ENCODE results near the gene AHI1.

AHI1 gene

GRCh38 chr6:135434095-135434494 is 63.4 kb downstream of the AHI1 start:
- POLR2A ChIA-PET = no interaction called here
- peak; percentile 13 for DNase-seq (ENCODE audit: extremely low spot score)
- no peak for TF ChIP-seq CTCF (IDR thresholded peaks at IDR 0.05; ENCODE audit: control extremely low read depth, extremely low read depth, low read depth, missing control alignments)
- CTCF ChIA-PET = interaction anchor here (1.4 to 1.6 kb wide), 3 partner anchors 10 to 287 kb away, joined by 3 to 7 read pairs (median 3); no protein-coding TSS in a partner anchor

GRCh38 chr6:135428078-135428477 is 69.5 kb downstream of the AHI1 start:
- DNase-seq (ENCODE audit: extremely low spot score) = no peak
- POLR2A ChIA-PET = no interaction called here
- CTCF ChIA-PET = interaction anchor here (1.1 kb wide), 1 partner anchor 10 kb away, joined by 3 read pairs; no protein-coding TSS in a partner anchor
- no peak for TF ChIP-seq CTCF (IDR thresholded peaks at IDR 0.05; ENCODE audit: control extremely low read depth, extremely low read depth, low read depth, missing control alignments)

- CTCF ChIA-PET = no interaction called here
- POLR2A ChIA-PET = no interaction called here
- TF ChIP-seq CTCF (IDR thresholded peaks at IDR 0.05; ENCODE audit: control extremely low read depth, extremely low read depth, low read depth, missing control alignments) = no peak
- DNase-seq (ENCODE audit: extremely low spot score) = no peak
These were observed 70.7 kb downstream of the AHI1 start for GRCh38 chr6:135426833-135427232.

GRCh38 chr6:135424385-135424784 is 73.2 kb downstream of the AHI1 start:
- CTCF ChIA-PET = interaction anchor here (0.7 to 3.3 kb wide), 11 partner anchors 8 to 484 kb away, joined by 3 to 17 read pairs (median 4); no protein-coding TSS in a partner anchor
- POLR2A ChIA-PET = no interaction called here
- DNase-seq (ENCODE audit: extremely low spot score) = no peak
- no peak for TF ChIP-seq CTCF (IDR thresholded peaks at IDR 0.05; ENCODE audit: control extremely low read depth, extremely low read depth, low read depth, missing control alignments)

GRCh38 chr6:135423649-135424128 is 73.9 kb downstream of the AHI1 start:
- peak; percentile 59 for TF ChIP-seq CTCF (IDR thresholded peaks at IDR 0.05; ENCODE audit: control extremely low read depth, extremely low read depth, low read depth, missing control alignments)
- peak; percentile 40 for DNase-seq (ENCODE audit: extremely low spot score)
- POLR2A ChIA-PET = no interaction called here
- CTCF ChIA-PET = interaction anchor here (0.7 to 3.3 kb wide), 28 partner anchors 8 to 483 kb away, joined by 3 to 17 read pairs (median 4); partner anchors contain the start of gene HBS1L

GRCh38 chr6:135419162-135419561 is 78.4 kb downstream of the AHI1 start:
- DNase-seq (ENCODE audit: extremely low spot score) = no peak
- no peak for TF ChIP-seq CTCF (IDR thresholded peaks at IDR 0.05; ENCODE audit: control extremely low read depth, extremely low read depth, low read depth, missing control alignments)
- ChIA-PET POLR2A (no interaction called here), CTCF (interaction anchor here (1.4 kb wide), 1 partner anchor 16 kb away, joined by 3 read pairs; no protein-coding TSS in a partner anchor)
